HG02798 (cell line): ENCODE measurements around the gene SLC6A7.

ENCODE experiments used
- ATAC-seq: cut with Tn5 transposase; IDR thresholded peaks from one replicate; pipeline ENCODE4 v1.9.1; 2021; ENCODE audit warnings: mild to moderate bottlenecking; ENCODE audit not compliant: unreplicated experiment, poor library complexity

Gene SLC6A7

DNA sequence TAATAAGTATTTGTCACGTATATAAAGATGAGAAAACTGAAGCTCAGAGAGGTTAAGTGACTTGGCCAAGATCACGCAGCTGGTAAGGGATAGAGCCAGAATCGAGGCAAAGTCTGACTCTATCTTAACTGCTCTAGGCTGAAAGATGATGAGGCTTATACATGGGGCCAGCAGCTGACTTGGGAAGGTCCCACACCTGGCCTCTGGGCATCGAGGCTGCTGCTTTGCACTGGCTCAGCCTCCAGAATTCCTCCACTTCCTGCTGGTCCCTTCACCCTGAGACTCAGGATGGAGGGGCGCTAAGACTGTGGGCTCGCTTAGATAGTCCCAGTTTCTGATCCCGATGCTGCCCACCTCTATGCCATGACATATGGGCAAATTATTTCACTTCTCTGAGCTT lies 64.5 kb downstream of the SLC6A7 start:
- no peak for ATAC-seq

DNA sequence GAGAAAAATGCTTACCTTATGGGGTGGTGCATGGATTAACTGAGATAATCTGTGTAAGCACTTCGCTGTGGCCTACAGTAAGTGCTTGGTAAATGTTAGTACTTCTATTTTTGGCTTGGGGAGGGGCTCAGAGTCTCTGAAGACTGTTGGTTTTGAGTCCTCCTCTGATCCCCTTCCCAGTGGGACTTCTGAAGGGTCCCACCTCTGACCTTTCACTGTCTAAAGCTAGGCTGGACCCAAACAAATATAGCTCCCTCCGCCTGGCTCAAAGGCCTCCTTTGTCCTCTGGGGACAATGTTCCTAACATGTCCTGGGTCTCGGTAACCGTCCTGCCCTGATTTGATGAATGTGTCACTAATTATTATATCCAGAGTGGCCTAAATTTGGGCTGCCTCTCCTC lies 64.9 kb downstream of the SLC6A7 start:
- ATAC-seq = no peak

DNA sequence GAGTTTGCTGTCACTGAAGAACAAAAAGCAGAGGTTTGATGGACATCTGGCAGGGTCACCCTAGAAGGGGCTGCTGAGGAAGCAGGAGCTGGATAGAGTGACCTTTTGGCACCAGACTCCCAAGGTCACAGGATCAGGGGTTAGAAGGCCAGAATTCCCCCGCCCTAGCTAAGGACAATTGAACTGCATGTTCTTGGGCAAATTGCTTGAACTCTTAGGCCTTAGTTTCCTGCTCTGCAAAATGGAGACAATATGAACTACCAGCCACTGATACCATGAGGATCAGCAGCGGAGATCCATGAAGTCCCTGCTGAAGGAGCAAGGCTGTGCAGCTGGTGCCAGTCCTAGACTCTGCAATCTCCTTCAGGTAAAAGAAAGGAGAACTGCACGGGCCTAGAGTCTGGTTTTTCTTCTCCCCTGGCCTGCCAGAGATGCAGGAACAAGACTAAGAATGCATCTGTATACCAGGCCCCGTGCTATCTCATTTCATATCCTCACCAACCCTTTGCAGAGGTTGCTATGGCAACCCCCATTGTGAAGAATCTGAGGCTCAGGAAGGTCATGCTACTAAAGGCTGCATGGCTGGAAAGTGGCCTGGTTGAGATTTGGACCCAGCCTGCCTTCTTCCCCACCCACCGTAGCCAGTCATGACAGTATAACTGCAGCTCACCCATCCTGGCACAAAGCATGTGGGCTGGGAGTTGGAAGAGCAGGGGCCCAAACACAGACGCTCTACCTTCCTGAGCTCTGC lies 66.0 kb downstream of the SLC6A7 start:
- ATAC-seq = no peak

- no peak for ATAC-seq
Observed at GRCh38 chr5:150256410-150257064, 66.7 kb downstream of the SLC6A7 start.

- no peak for ATAC-seq
Observed at GRCh38 chr5:150257424-150257823, 67.6 kb downstream of the SLC6A7 start.

DNA sequence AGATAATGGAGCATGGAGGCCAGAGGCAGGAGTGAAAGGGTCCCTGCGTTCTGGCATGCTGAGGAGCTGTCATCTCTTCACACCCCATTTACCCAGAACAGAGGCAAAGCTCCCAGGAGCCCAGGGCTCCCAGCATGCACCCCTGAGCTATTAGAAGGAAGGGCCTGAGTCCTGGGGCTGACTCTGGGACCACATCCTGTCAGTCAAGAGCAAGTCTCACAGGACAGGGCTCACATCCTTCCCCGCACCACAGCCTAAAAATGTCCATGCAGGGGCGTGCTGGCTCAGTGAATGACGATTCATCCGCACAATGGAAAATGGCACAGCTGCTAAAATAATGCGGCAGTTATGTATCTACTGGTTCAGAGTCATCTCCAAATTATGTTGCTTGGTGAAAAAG lies 68.3 kb downstream of the SLC6A7 start:
- no peak for ATAC-seq
